Ovary (tissue), 3 donors: ENCODE measurements around the gene ASB10.

ENCODE experiments used
- CTCF ChIP-seq, 3 donors: fragments of 450-650 bp in 2 of 3; fragments of 200-600 bp in 1 of 3; IDR thresholded peaks; one replicate each; pipeline versions ENCODE4 v1.5.1 to v1.8.0; 2016 to 2022; ENCODE audit warnings: antibody characterized with exemption in 3 of 3, mild to moderate bottlenecking in 1 of 3
- EP300 ChIP-seq: sonication (generic); formaldehyde crosslinking; IDR thresholded peaks from one replicate; pipeline ENCODE4 v1.6.1; 2017; ENCODE audit warnings: antibody characterized with exemption
- donor health status: DM: no; HTN: no; CAD: no.

GRCh38 chr7:151126491-151127137, 60.4 kb downstream of the ASB10 start:
- TF ChIP-seq CTCF (IDR thresholded peaks at IDR 0.05) (no peak), EP300 (no peak)
